Neuronal stem cell (in vitro differentiated cells): Measurements from ENCODE around the gene G6PD. TPM values are rescaled to one million over a fixed set of nuclear protein-coding genes. Genes with fewer than 3 reads are reported as not detected.

Experiments
- small RNA-seq: library from polyadenylated mRNA; stranded (forward); fragments of <200 nt; extraction: miRNeasy Mini kit (QIAGEN cat#:217004); gene quantifications from one replicate; pipeline ENCODE3, GENCODE V24; 2013; ENCODE audit not compliant: insufficient read depth

The G6PD gene

Small RNAs within 50 kb of the gene (small RNA-seq; reads per million reads assigned to genes)
- gene RN7SL697P = not detected
